SK-N-SH (cell line): Measurements from ENCODE around the gene CCDC178. TPM values are rescaled to one million over a fixed set of nuclear protein-coding genes. Genes with fewer than 3 reads are reported as not detected.

ENCODE experiments used
- CTCF ChIA-PET: fragments of 300-600, 350-600 bp; formaldehyde crosslinking; extraction: SDS; loops from one replicate; lab custom pipeline; 2021; lab: Yijun Ruan, JAX
- POLR2A ChIA-PET: fragments of 350-600 bp; sonication (Branson Sonifier 250); formaldehyde crosslinking; extraction: SDS; loops from one replicate; lab custom pipeline; 2020; ENCODE audit warnings: antibody characterized with exemption, inconsistent platforms; lab: Yijun Ruan, JAX
- DNase-seq: peaks from one replicate; pipeline ENCODE4 v3.0.0; 2012
- H2AFZ ChIP-seq: fragments of 200-600 bp; sonication (generic); 2 replicates; pipeline ENCODE4 v1.8.1; 2016; ENCODE audit warnings: antibody characterized with exemption, mild to moderate bottlenecking, low read depth
- H3F3A ChIP-seq: fragments of 200-600 bp; sonication (generic); replicated peaks from 2 replicates; pipeline ENCODE3; 2016; ENCODE audit warnings: antibody characterized with exemption, mild to moderate bottlenecking; ENCODE audit not compliant: insufficient read depth
- H3K27ac ChIP-seq, 2 experiments: fragments of 200-500 bp in 1 of 2; fragments of 200-600 bp in 1 of 2; sonication (Bioruptor generic) in 1 of 2; sonication (generic), shearing (Covaris generic) in 1 of 2; 2 replicates each; pipeline versions ENCODE4 v1.5.1 to v1.6.1; 2014 to 2016; ENCODE audit warnings: low read depth in 2 of 2, inconsistent platforms in 1 of 2, low read length in 1 of 2, mild to moderate bottlenecking in 1 of 2, mixed read lengths in 1 of 2
- H3K27me3 ChIP-seq: fragments of 200-600 bp; sonication (generic), shearing (Covaris generic); 2 replicates; pipeline ENCODE4 v1.6.1; 2016; ENCODE audit warnings: mixed run types; ENCODE audit not compliant: insufficient read depth
- H3K36me3 ChIP-seq, 2 experiments: fragments of 200-500 bp in 1 of 2; fragments of 200-600 bp in 1 of 2; sonication (Bioruptor generic) in 1 of 2; sonication (generic) in 1 of 2; replicated peaks in 1 of 2; 2 replicates each; pipeline versions ENCODE3 to v1.5.1; 2014 to 2016; ENCODE audit warnings: low read length in 1 of 2, mild to moderate bottlenecking in 1 of 2; ENCODE audit not compliant: insufficient read depth in 2 of 2, control insufficient read depth in 1 of 2
- H3K4me1 ChIP-seq, 2 experiments: fragments of 200-500 bp in 1 of 2; fragments of 200-600 bp in 1 of 2; sonication (Bioruptor generic) in 1 of 2; sonication (generic), shearing (Covaris generic) in 1 of 2; 2 replicates each; pipeline versions ENCODE4 v1.5.1 to v1.6.1; 2014 to 2016; ENCODE audit warnings: low read depth in 1 of 2, low read length in 1 of 2, mixed run types in 1 of 2; ENCODE audit not compliant: insufficient read depth in 2 of 2, control insufficient read depth in 1 of 2
- H3K4me2 ChIP-seq: fragments of 200-600 bp; sonication (generic), shearing (Covaris generic); 2 replicates; pipeline ENCODE4 v1.6.1; 2017; ENCODE audit warnings: mixed run types
- H3K4me3 ChIP-seq, 2 experiments: fragments of 200-500 bp in 1 of 2; fragments of 200-600 bp in 1 of 2; sonication (Bioruptor generic) in 1 of 2; sonication (generic), shearing (Covaris generic) in 1 of 2; 2 replicates each; pipeline versions ENCODE4 v1.5.1 to v1.8.1; 2014 to 2016; ENCODE audit warnings: low read depth in 2 of 2, inconsistent platforms in 1 of 2, low read length in 1 of 2, mild to moderate bottlenecking in 1 of 2, mixed read lengths in 1 of 2, moderate library complexity in 1 of 2
- H3K79me2 ChIP-seq: fragments of 200-600 bp; sonication (generic); 2 replicates; pipeline ENCODE4 v1.8.1; 2017; ENCODE audit warnings: mild to moderate bottlenecking; ENCODE audit not compliant: insufficient read depth
- H3K9ac ChIP-seq: fragments of 200-600 bp; sonication (generic); 2 replicates; pipeline ENCODE4 v1.6.1; 2017; ENCODE audit warnings: mixed run types
- H3K9me2 ChIP-seq: fragments of 200-600 bp; sonication (generic); 2 replicates; pipeline ENCODE4 v1.6.1; 2017; ENCODE audit warnings: mixed run types
- H3K9me3 ChIP-seq: fragments of 200-600 bp; sonication (generic); 2 replicates; pipeline ENCODE4 v1.6.1; 2017; ENCODE audit warnings: mixed run types, mild to moderate bottlenecking, moderate library complexity
- H4K20me1 ChIP-seq: fragments of 200-600 bp; sonication (generic); 2 replicates; pipeline ENCODE4 v1.6.1; 2017; ENCODE audit warnings: mild to moderate bottlenecking, mixed run types; ENCODE audit not compliant: insufficient read depth
- ELF1 ChIP-seq: IDR thresholded peaks from 2 replicates; pipeline ENCODE4 v1.4.0; 2012
- EP300 ChIP-seq, 2 experiments: IDR thresholded peaks; 2 replicates each; pipeline versions ENCODE4 v1.4.0 to v1.6.1; 2012; ENCODE audit warnings: borderline replicate concordance in 1 of 2, low read depth in 1 of 2, low read length in 1 of 2
- EZH2phosphoT487 ChIP-seq: fragments of 200-600 bp; sonication (generic); IDR thresholded peaks from 2 replicates; pipeline ENCODE4 v1.6.1; 2017; ENCODE audit warnings: low read depth, mixed run types, mild to moderate bottlenecking, antibody characterized with exemption, moderate library complexity, borderline replicate concordance
- FOSL2 ChIP-seq: IDR thresholded peaks from 2 replicates; pipeline ENCODE4 v1.4.0; 2012; ENCODE audit warnings: low read depth, mild to moderate bottlenecking, moderate library complexity, borderline replicate concordance
- FOXJ3 ChIP-seq: sonication (generic); formaldehyde crosslinking; IDR thresholded peaks from 2 replicates; pipeline ENCODE4 v1.5.1; 2020; ENCODE audit warnings: mild to moderate bottlenecking, missing genetic modification reagents
- IRF3 ChIP-seq: fragments of 150-350 bp; IDR thresholded peaks from 2 replicates; pipeline ENCODE4 v1.6.1; 2016; ENCODE audit warnings: mild to moderate bottlenecking, low read depth, low read length
- JUND ChIP-seq: IDR thresholded peaks from 2 replicates; pipeline ENCODE4 v1.4.0; 2012
- MAX ChIP-seq: IDR thresholded peaks from 2 replicates; pipeline ENCODE4 v1.4.0; 2012; ENCODE audit warnings: low read depth
- MEF2A ChIP-seq: IDR thresholded peaks from 2 replicates; pipeline ENCODE4 v1.4.0; 2012; ENCODE audit warnings: low read depth, borderline replicate concordance
- NRF1 ChIP-seq: IDR thresholded peaks from 2 replicates; pipeline ENCODE4 v1.6.1; 2012; ENCODE audit warnings: low read depth, mild to moderate bottlenecking, low read length
- PBX3 ChIP-seq: IDR thresholded peaks from 2 replicates; pipeline ENCODE4; 2012
- POLR2AphosphoS5 ChIP-seq: IDR thresholded peaks from 2 replicates; pipeline ENCODE4 v1.6.1; 2012; ENCODE audit warnings: low read depth, low read length
- RAD21 ChIP-seq: IDR thresholded peaks from 2 replicates; pipeline ENCODE4 v1.6.1; 2012; ENCODE audit warnings: mild to moderate bottlenecking, low read length
- RCOR1 ChIP-seq: fragments of 150-350 bp; IDR thresholded peaks from 2 replicates; pipeline ENCODE4 v1.6.1; 2017; ENCODE audit warnings: antibody characterized with exemption, low read length
- RFX5 ChIP-seq: IDR thresholded peaks from 2 replicates; pipeline ENCODE4 v1.6.1; 2012; ENCODE audit warnings: mild to moderate bottlenecking, improper control_type of control experiment, low read length
- SIN3A ChIP-seq: IDR thresholded peaks from 2 replicates; pipeline ENCODE4 v1.6.1; 2012; ENCODE audit warnings: low read depth, mild to moderate bottlenecking, low read length, moderate library complexity, borderline replicate concordance
- SMC3 ChIP-seq: IDR thresholded peaks from 2 replicates; pipeline ENCODE4 v1.6.1; 2012; ENCODE audit warnings: low read depth, low read length, improper control_type of control experiment
- TAF1 ChIP-seq: IDR thresholded peaks from 2 replicates; pipeline ENCODE4 v1.6.1; 2012; ENCODE audit warnings: low read depth, mild to moderate bottlenecking, low read length, moderate library complexity, borderline replicate concordance
- TCF12 ChIP-seq: IDR thresholded peaks from 2 replicates; pipeline ENCODE4 v1.4.0; 2012
- TEAD4 ChIP-seq: IDR thresholded peaks from 2 replicates; pipeline ENCODE4 v1.4.0; 2012; ENCODE audit warnings: mild to moderate bottlenecking, borderline replicate concordance; ENCODE audit not compliant: insufficient read depth
- USF1 ChIP-seq: IDR thresholded peaks from 2 replicates; pipeline ENCODE4 v1.4.0; 2012; ENCODE audit warnings: low read depth, borderline replicate concordance
- USF2 ChIP-seq: fragments of 150-350 bp; IDR thresholded peaks from 2 replicates; pipeline ENCODE4 v1.6.1; 2017; ENCODE audit warnings: antibody characterized with exemption, low read length, low read depth, borderline replicate concordance
- YY1 ChIP-seq: IDR thresholded peaks from 2 replicates; pipeline ENCODE4 v1.4.0; 2012; ENCODE audit warnings: low read depth, mild to moderate bottlenecking
- WGBS: methylation state at CpG from one replicate; pipeline ENCODE4 v1.1.6; 2017; ENCODE audit warnings: low lambda C conversion rate; 5-methylcytosine and 5-hydroxymethylcytosine counted together
- polyA plus RNA-seq, 3 experiments: library from polyadenylated mRNA; depleted of rRNA; stranded (reverse); fragments of >200 nt; gene quantifications; 2 replicates each; pipeline ENCODE4 v1.2.3, GENCODE V29; 2012

Gene CCDC178
- polyA plus RNA-seq, 1 of the 3 experiments (the other 2 are of a cell fraction), result not detected

GRCh38 chr18:33194793-33195192 is 245.7 kb downstream of the CCDC178 start:
- Histone ChIP-seq H3K9ac (no peak overlapping the region), H3F3A (no peaks in the 10 kb centered on the region), H3K4me2 (no peak overlapping the region), H3K27ac (no peak overlapping the region), H3K79me2 (no peaks in the 10 kb centered on the region), H3K36me3 (no peaks in the 10 kb centered on the region), H3K9me3 (no peaks in the 10 kb centered on the region), H3K4me1 (no peaks in the 10 kb centered on the region), H3K27me3 (no peaks in the 10 kb centered on the region), H2AFZ (no peak overlapping the region), H3K9me2 (no peaks in the 10 kb centered on the region), H4K20me1 (no peaks in the 10 kb centered on the region), H3K4me3 (no peak overlapping the region)
- no peak for DNase-seq
- TF ChIP-seq RCOR1, result no peak
- TF ChIP-seq FOXJ3 (CRISPR knock-in tag), result no peak
- no peak for TF ChIP-seq ELF1
- no peak for TF ChIP-seq FOSL2
- TF ChIP-seq MEF2A, result no peak
- no peak for TF ChIP-seq RFX5
- no peak for TF ChIP-seq IRF3
- TF ChIP-seq RAD21, result no peak
- no peak for TF ChIP-seq TCF12
- no peak for TF ChIP-seq EP300 (IDR thresholded peaks at IDR 0.05; ENCODE audit: borderline replicate concordance in 1 of 2, low read depth in 1 of 2, low read length in 1 of 2)
- TF ChIP-seq TAF1, result no peak
- no peak for TF ChIP-seq SIN3A
- no peak for TF ChIP-seq POLR2AphosphoS5
- no peak for TF ChIP-seq PBX3
- POLR2A ChIA-PET, result no interaction called here
- CTCF ChIA-PET, result interaction anchor here (3.8 kb wide), 1 partner anchor 13 kb away, joined by 19 read pairs; no protein-coding TSS in a partner anchor

- CTCF ChIA-PET, result interaction anchor here (1.2 kb wide), 1 partner anchor 112 kb away, joined by 3 read pairs; no protein-coding TSS in a partner anchor
These were observed 255.6 kb downstream of the CCDC178 start for GRCh38 chr18:33184958-33185357.

More at GRCh38 chr18:33184958-33185357, 255.6 kb downstream of the CCDC178 start:
- no peak overlapping the region for H3K9ac ChIP-seq
- no peak overlapping the region for H3K4me3 ChIP-seq
- H3K9me2 ChIP-seq, result no peaks in the 10 kb centered on the region
- H3K4me1 ChIP-seq, result no peaks in the 10 kb centered on the region
- TF ChIP-seq SMC3 (no peak), MAX (no peak), TEAD4 (no peak), SIN3A (no peak), RFX5 (no peak), NRF1 (no peak), JUND (no peak), TCF12 (no peak), USF2 (no peak), USF1 (no peak), RCOR1 (no peak), FOXJ3 (CRISPR knock-in tag) (no peak), RAD21 (no peak), EZH2phosphoT487 (no peak), EP300 (IDR thresholded peaks at IDR 0.05; ENCODE audit: borderline replicate concordance in 1 of 2, low read depth in 1 of 2, low read length in 1 of 2) (no peak), POLR2AphosphoS5 (no peak), FOSL2 (no peak), YY1 (no peak), ELF1 (no peak), IRF3 (no peak)
- no peak overlapping the region for H3K27ac ChIP-seq
- no peak for DNase-seq
- POLR2A ChIA-PET, result no interaction called here
- H3K4me2 ChIP-seq, result no peak overlapping the region
- H3K9me3 ChIP-seq, result no peaks in the 10 kb centered on the region
- no peaks in the 10 kb centered on the region for H4K20me1 ChIP-seq
- WGBS, result 40% methylated on average over 3 of the region's 3 CpGs
- H3F3A ChIP-seq, result no peaks in the 10 kb centered on the region
- H3K27me3 ChIP-seq, result no peaks in the 10 kb centered on the region
- H3K36me3 ChIP-seq, result no peaks in the 10 kb centered on the region
- H2AFZ ChIP-seq, result no peak overlapping the region
- no peaks in the 10 kb centered on the region for H3K79me2 ChIP-seq
